ENCODE results near the gene SMYD2.

DNA sequence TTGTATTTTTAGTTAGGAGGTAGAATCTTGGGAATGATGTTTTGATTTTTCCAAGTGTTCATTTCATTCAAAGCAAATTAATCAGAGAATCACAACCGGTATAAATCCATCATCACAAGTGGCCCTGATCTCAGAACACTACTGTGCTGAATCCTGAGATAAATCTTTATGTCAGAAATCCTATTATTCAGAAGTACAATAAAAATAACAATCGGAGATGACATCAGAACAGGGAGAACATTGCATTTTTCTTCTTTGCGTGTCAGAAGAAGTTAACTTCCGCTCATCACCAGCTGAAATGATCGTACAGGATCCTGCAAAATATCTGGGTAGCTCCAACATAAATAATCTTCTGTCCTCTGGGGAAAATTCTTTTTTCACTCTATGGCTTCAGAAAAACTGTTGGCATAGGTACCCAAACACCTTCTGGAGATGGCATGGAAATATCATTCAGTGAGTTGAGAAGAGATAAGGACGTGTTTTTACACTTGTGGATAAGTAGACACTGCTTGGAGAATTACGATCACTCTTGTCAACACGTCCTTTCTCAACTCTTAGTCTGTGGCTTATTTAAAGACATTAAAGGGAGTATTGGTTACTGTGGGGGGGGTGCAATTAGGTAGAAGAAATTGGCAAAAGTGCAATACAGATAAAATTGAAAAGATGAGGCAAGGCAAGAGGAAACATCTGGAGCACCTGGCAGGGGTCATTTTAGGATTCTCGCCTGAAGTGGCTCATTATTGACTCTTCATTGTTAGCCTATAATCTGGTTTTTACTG is 46.9 kb upstream of the SMYD2 start:
- TF ChIP-seq JUND (IDR thresholded peaks at IDR 0.05) (no peak), ELF1 (IDR thresholded peaks at IDR 0.05; ENCODE audit: borderline replicate concordance, low read depth) (no peak), CEBPB (IDR thresholded peaks at IDR 0.05; ENCODE audit: low read depth) (no peak), SP1 (IDR thresholded peaks at IDR 0.05; ENCODE audit: low read depth) (no peak), EZH2 (IDR thresholded peaks at IDR 0.05) (no peak), RAD21 (IDR thresholded peaks at IDR 0.05; ENCODE audit: low read depth) (no peak), YY1 (IDR thresholded peaks at IDR 0.05; ENCODE audit: extremely low read depth, insufficient replicate concordance, low read depth, low read length) (no peak), CBX3 (IDR thresholded peaks at IDR 0.05; ENCODE audit: low read depth) (no peak), EGR1 (IDR thresholded peaks at IDR 0.05; ENCODE audit: low read depth) (no peak), ZNF274 (IDR thresholded peaks at IDR 0.05; ENCODE audit: low read depth, low read length) (no peak), POLR2AphosphoS5 (IDR thresholded peaks at IDR 0.05; ENCODE audit: low read depth, low read length) (no peak), ZFX (IDR thresholded peaks at IDR 0.05) (no peak)
- TF ChIP-seq, protein P1, sequence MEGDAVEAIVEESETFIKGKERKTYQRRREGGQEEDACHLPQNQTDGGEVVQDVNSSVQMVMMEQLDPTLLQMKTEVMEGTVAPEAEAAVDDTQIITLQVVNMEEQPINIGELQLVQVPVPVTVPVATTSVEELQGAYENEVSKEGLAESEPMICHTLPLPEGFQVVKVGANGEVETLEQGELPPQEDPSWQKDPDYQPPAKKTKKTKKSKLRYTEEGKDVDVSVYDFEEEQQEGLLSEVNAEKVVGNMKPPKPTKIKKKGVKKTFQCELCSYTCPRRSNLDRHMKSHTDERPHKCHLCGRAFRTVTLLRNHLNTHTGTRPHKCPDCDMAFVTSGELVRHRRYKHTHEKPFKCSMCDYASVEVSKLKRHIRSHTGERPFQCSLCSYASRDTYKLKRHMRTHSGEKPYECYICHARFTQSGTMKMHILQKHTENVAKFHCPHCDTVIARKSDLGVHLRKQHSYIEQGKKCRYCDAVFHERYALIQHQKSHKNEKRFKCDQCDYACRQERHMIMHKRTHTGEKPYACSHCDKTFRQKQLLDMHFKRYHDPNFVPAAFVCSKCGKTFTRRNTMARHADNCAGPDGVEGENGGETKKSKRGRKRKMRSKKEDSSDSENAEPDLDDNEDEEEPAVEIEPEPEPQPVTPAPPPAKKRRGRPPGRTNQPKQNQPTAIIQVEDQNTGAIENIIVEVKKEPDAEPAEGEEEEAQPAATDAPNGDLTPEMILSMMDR (IDR thresholded peaks at IDR 0.05 in 2 of 3, conservative IDR thresholded peaks at IDR 0.05 in 1 of 3; ENCODE audit: borderline replicate concordance in 1 of 3, insufficient read depth in 1 of 3, low read depth in 2 of 3, low read length in 2 of 3): no peak
- TF ChIP-seq, protein P2, sequence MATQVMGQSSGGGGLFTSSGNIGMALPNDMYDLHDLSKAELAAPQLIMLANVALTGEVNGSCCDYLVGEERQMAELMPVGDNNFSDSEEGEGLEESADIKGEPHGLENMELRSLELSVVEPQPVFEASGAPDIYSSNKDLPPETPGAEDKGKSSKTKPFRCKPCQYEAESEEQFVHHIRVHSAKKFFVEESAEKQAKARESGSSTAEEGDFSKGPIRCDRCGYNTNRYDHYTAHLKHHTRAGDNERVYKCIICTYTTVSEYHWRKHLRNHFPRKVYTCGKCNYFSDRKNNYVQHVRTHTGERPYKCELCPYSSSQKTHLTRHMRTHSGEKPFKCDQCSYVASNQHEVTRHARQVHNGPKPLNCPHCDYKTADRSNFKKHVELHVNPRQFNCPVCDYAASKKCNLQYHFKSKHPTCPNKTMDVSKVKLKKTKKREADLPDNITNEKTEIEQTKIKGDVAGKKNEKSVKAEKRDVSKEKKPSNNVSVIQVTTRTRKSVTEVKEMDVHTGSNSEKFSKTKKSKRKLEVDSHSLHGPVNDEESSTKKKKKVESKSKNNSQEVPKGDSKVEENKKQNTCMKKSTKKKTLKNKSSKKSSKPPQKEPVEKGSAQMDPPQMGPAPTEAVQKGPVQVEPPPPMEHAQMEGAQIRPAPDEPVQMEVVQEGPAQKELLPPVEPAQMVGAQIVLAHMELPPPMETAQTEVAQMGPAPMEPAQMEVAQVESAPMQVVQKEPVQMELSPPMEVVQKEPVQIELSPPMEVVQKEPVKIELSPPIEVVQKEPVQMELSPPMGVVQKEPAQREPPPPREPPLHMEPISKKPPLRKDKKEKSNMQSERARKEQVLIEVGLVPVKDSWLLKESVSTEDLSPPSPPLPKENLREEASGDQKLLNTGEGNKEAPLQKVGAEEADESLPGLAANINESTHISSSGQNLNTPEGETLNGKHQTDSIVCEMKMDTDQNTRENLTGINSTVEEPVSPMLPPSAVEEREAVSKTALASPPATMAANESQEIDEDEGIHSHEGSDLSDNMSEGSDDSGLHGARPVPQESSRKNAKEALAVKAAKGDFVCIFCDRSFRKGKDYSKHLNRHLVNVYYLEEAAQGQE (IDR thresholded peaks at IDR 0.05; ENCODE audit: low read depth): no peak
